SW480 (cell line): ENCODE data around the gene NAPEPLD.
"Not testable (repeated sequence)": the region's sequence is repeated elsewhere in the genome, so short reads cannot be mapped to it uniquely, and the experiment has no call there.

Source experiments
- DNase-seq: peaks from one replicate; pipeline ENCODE4 v3.0.0-alpha.2; 2016; ENCODE audit warnings: low spot score

NAPEPLD gene

DNA sequence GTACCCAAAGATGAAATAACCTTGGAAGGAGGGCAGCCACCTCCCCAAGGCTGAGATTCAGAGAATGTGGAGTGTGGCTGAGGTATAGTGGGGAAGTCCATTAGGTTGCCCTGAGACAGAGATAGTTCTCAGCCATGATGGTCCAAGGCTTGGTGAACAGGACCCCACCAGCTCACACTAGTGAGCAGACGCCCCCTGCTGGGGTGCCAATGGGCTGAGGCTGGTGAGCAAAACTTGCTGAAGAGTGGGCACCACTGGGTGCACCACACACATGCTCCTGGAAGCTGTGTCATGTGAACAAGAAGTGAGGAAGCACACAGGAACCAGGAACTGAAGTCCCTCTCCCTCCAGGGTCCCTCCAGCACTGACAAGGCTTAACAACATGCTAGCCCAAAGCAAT is 83.2 kb downstream of the NAPEPLD start:
- DNase-seq: peak; percentile 62

GRCh38 chr7:103063895-103064294 is 85.0 kb downstream of the NAPEPLD start:
- no peak for DNase-seq

DNA sequence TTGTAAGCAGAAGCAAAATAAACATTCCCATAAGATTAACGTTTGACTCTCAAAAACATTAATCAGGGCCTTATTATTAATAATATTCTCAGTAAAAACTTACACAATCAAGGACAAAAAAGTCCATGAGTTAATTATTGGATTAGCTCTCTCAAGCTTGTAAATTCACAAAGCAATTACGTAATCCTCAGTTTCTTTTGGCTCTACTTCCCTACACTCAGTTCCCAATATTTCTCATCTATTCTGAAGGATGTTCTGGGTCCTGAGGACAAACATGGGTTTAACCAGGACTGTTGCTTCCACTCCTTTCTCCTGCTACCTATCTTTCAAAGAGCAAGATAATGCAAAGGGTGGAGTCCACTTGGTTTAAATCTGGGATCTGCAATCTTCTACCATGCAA is 89.4 kb downstream of the NAPEPLD start:
- no peak for DNase-seq

GRCh38 chr7:103058122-103058521 is 90.8 kb downstream of the NAPEPLD start:
- DNase-seq: no peak

DNA sequence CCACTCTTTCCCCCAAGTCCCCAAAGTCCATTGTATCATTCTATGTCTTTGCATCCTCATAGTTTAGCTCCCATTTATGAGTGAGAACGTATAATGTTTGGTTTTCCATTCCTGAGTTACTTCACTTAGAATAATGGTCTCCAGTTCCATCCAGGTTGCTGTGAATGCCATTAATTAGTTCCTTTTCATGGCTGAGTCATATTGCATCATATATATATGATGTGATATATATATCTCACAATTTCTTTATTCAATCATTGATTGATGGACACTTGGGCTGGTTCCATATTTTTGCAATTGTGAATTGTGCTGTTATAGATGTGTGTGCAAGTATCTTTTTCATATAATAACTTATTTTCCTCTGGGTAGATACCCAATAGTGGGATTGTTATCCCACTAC is 92.9 kb downstream of the NAPEPLD start:
- DNase-seq: not testable (repeated sequence)

- DNase-seq: no peak
Observed at GRCh38 chr7:103051519-103051918, 97.4 kb downstream of the NAPEPLD start.
